Bronchus fibroblast of lung (primary cell): ENCODE measurements around the gene GPN2. TPM values are rescaled to one million over a fixed set of nuclear protein-coding genes. Genes with fewer than 3 reads are reported as not detected.

Experiments used
- total RNA-seq: library from RNA; depleted of rRNA; stranded (reverse); fragments of >200 nt; gene quantifications from 2 replicates; pipeline ENCODE4 v1.2.3, GENCODE V29; 2015

GPN2 gene
- total RNA-seq: 8.7 and 10.4 TPM in 2 replicates

DNA sequence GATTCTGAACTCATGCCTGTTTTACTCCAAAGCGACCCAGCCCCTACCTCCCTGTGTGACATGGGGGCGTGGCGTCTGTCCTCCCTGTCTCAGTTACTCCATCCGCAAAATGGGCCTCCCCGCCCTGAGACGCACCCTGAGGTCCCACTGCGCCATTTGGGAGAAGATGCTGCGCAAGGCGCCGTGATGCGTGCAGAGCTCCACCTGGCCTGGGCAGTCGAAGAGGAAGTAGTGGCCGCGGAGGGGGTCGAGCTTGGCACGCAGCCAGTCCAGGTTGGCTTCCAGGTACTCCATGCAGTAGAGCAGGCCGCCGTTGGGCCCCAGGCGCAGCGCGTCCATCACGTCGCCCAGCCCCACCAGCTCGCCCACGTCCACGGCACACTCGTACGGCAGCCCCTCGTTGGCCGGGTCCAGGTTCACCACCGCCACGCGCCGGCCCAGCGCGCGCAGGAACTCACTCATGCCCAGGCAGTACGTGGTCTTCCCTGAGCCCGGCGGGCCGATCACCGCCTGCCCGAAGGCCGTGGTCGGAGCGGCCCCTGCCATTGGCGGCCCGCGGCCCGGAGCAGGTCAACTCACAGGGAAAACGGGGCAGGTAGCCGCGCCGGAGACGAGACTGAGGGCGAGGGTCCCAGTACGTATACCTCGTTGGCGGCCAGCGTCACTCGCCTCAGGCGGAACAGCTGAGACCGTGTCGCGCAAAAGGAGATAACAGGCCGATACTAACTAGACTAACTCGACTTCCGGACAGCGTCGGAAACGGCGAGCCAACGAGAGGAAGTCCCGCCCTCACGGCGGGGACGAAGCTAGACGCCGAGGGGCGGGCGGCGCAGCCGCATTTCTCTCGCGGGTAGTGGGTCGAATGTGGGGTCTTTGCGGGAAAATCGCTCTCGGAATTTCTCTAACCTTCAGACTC, at the start of gene GPN2:
Gene GPN2, minus strand, starts transcription at position 733 of the 916 bp plus-strand sequence. Its CDS starts 187 bp downstream, at position 546.

DNA sequence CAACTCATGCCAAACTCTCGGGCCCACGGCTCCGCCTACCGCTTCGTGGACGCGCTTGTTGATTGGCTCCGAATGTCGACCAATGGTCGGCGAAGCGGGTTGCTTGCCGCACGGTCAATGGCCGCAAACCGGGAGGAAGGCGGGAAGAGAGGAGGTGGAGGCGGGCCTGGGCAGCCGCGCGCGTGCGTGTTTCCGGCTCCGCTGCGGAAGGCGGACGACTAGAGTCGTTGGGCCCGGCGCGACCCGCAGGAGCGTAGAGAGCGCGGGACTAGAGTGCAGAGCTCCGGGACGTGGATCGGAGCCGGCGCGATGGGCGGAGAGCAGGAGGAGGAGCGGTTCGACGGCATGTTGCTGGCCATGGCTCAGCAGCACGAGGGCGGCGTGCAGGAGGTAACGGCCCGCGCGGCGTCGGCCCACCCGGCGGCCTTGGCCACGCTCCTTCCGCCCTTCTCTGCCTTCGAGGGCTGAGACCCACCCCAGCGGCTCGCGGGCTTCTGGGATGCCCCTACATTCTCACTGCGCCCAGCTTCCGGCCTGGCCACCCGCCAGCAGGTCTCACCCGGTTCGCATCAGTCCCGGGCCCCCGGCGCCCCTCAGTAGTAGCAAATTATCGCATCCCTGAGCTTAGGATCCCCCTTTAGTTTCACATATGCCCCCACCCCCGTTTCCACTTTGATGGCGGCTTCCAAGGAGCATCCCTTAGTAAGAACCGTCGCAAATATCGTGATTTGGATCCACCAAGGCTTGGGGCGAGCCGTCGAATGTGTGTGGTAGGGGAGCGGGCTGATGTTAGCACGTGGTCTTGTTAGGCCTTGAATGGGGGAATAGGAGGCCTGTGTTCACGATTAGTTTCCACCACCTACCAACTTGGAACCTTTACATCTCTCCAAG, 31.7 kb upstream of the GPN2 start, which contains the start of gene NUDC:
Gene NUDC, plus strand, starts transcription at position 204 of the 891 bp plus-strand sequence. Its CDS starts 106 bp downstream, at position 310.

DNA sequence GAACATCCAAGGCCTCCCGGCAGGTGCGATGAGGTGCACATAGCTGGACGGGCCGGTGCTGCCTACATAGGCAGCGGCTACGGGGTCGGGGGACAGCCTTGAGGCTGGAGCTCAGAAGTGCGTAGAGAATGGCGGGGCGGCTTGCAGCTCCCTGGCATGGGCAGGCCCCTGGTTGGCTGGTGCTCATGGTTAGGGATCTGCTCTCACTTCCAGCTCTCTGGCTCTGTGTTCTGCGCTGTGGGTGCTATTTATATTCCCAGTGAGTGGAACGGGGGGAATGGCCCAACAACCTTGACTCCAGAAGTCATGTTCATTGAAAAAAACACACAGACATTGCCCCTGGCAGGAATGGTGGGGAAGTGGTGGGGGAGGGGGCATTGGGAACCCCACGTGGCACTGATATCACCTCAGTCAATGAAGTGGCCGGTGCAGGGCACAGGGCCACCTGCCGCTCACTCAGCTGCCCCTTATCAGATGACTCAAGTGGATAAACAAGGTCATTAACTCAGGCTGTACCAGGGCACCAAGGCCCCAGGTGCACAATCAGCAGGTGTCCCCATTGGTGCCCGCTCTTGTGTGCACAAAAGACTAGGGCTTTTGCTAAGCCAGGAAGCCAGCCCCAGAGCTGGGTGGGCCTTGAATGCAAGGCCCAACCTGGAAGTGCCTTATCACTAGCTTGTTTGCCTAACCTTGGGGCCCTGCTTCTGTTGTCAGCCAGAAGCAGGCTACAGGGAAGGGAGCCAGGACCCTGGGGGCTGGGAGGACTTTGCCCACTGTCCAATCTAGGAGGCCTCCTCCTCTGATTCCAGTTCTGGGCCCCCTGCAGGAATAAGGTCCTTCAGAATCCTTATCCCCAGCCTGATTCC, 23.9 kb upstream of the GPN2 start, which contains the start of gene NR0B2:
Gene NR0B2, minus strand, starts transcription at position 222 of the 866 bp plus-strand sequence. Its CDS starts 35 bp downstream, at position 187.

DNA sequence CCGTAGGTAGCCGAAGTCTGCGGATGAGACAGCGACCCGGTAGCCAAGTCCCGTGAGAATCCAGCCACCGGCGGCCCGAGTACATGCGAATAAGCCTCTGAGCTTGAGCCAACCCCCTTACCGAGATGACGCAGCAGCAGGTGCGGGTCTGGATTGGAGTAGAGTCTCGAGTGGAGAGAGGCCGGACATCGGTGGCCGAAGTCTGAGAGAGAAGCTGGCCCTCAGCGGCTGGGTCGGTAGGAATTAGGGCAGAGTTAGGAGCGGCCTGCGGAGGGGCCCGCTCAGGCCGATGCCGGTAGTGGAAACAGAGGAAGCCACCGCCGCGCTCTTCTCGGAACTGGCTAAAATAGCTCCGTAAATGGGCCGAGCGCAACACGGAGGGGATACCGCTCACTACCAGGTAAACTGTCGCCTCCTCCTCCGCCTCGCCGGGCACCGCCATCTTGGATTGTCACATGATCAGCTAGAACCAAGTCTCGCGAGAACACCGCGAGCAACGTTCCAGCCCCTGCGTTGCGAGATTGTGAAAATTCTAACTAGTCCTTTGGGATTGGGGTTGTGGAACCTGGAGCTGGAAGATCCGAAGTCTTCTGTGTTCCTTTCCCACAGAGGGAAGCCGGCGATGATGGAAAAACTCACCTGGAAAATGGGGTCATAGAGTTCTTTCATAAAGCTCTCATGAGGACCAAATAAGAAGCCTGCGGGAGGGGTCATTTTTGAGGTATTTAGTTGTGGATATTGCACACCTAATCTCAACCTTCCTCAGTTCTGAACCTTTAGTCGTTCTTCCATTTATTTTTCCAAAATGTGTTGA, 10.1 kb upstream of the GPN2 start, which contains the start of gene GPATCH3:
Gene GPATCH3, minus strand, starts transcription at position 467 of the 814 bp plus-strand sequence. Its CDS starts 25 bp downstream, at position 442.

DNA sequence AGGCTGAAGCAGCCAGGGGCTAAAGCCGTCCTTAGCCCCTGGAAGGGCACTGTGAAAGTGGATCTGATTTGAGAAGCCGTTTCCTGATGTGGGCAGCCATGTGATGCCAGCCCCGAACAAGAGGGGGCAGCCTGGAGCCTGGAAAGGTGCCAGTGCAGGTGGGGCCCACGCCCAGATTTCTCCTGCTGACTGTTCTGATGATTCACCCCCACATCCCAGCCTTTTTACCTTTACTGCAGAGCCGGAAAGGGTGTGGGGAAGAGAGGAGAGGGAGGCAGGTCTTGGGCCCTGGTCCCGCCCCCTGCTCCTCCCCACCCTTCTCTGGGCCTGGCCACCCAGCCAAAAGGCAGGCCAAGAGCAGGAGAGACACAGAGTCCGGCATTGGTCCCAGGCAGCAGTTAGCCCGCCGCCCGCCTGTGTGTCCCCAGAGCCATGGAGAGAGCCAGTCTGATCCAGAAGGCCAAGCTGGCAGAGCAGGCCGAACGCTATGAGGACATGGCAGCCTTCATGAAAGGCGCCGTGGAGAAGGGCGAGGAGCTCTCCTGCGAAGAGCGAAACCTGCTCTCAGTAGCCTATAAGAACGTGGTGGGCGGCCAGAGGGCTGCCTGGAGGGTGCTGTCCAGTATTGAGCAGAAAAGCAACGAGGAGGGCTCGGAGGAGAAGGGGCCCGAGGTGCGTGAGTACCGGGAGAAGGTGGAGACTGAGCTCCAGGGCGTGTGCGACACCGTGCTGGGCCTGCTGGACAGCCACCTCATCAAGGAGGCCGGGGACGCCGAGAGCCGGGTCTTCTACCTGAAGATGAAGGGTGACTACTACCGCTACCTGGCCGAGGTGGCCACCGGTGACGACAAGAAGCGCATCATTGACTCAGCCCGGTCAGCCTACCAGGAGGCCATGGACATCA, 27.1 kb downstream of the GPN2 start, which contains the start of gene SFN:
Gene SFN, plus strand, starts transcription at position 369 of the 904 bp plus-strand sequence. Its CDS starts 64 bp downstream, at position 433.

DNA sequence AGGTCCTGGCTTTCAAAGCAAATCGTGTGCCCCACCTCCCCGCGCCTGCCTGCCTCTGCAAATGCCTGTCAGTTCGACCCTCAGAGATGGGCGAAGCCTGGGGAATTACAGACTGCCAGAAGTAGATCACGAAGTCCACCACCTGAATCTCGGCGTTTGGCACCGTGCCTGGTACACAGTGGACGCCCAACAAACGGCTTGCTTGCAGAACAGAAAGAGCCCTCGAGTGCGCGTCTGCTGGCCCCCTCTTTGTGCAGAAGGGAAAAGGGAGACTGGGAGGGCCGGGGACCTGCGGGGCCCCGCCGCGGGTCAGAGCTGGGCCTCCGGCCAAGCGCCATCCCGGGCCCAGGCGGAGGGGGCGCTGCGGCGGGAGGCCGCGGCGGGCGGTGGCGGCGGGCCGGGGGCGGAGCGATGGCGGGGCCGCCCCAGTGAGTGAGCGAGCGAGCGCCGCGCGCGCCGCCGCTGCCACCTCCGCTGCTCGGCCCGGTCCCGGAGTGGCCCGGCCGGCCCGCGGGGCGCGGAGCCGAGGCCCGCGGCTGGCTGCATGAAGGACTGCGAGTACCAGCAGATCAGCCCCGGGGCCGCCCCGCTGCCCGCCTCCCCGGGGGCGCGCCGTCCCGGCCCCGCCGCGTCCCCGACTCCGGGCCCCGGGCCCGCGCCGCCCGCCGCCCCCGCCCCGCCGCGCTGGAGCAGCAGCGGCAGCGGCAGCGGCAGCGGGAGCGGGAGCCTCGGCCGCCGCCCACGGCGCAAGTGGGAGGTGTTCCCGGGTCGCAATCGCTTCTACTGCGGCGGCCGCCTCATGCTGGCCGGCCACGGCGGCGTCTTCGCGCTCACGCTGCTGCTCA, 63.6 kb downstream of the GPN2 start, which contains the start of gene ZDHHC18:
Gene ZDHHC18, plus strand, starts transcription at position 428 of the 845 bp plus-strand sequence. Its CDS starts 117 bp downstream, at position 545.

Other genes with a start within 250 kb of the GPN2 start
- 20.2 and 23.6 TPM in 2 replicates for gene ARID1A, start 194.3 kb downstream of the GPN2 start, total RNA-seq
- gene PIGV, start 102.3 kb downstream of the GPN2 start, total RNA-seq: 18.0 and 18.2 TPM in 2 replicates
- 14.9 and 15.3 TPM in 2 replicates for gene ZDHHC18, start 63.6 kb downstream of the GPN2 start, total RNA-seq
- 0.74 and 1.2 TPM in 2 replicates for gene SFN, start 27.1 kb downstream of the GPN2 start, total RNA-seq
- 7.4 and 11.7 TPM in 2 replicates for gene GPATCH3, start 10.2 kb upstream of the GPN2 start, total RNA-seq
- not detected in 2 replicates for gene NR0B2, start 23.7 kb upstream of the GPN2 start, total RNA-seq
- 89.9 and 95.8 TPM in 2 replicates for gene NUDC, start 31.5 kb upstream of the GPN2 start, total RNA-seq
- gene KDF1, start 70.2 kb upstream of the GPN2 start, total RNA-seq: 0.67 and 1.3 TPM in 2 replicates
- gene TRNP1, start 103.4 kb upstream of the GPN2 start, total RNA-seq: 215 and 217 TPM in 2 replicates
- gene TENT5B, start 122.6 kb upstream of the GPN2 start, total RNA-seq: 19.8 TPM in 2 replicates